ENCODE data around the gene ANTXRL. TPM values are rescaled to one million over a fixed set of nuclear protein-coding genes. Genes with fewer than 3 reads are reported as not detected.
"Not testable (repeated sequence)": the region's sequence is repeated elsewhere in the genome, so short reads cannot be mapped to it uniquely, and the experiment has no call there.

Gene ANTXRL
- total and polyA plus RNA-seq, 7 donors = 0.06 TPM; not detected in 6

GRCh38 chr10:46267132-46267985 is 19.4 kb upstream of the ANTXRL start:
- ATAC-seq (no peak), DNase-seq (no peak)
- Histone ChIP-seq H3K36me3 (ENCODE audit: insufficient read depth in 1 of 2, low read depth in 1 of 2) (no peaks in the 10 kb centered on the region), H3K9me3 (no peaks in the 10 kb centered on the region), H3K27ac (no peak overlapping the region), H3K4me3 (no peak overlapping the region), H3K4me1 (no peaks in the 10 kb centered on the region), H3K27me3 (ENCODE audit: insufficient read depth in 3 of 3, low read length in 2 of 3) (no peaks in the 10 kb centered on the region)
- 80 to 86% (median 86%) methylated on average over 10 of the region's 10 CpGs for WGBS, 3 donors
- TF ChIP-seq CTCF (IDR thresholded peaks at IDR 0.05) = no peak
- intact Hi-C loops (cut with DNase I) = no loop called here

- intact Hi-C loops (cut with DNase I) = no loop called here
- Histone ChIP-seq H3K27me3 (ENCODE audit: insufficient read depth in 3 of 3, low read length in 2 of 3) (no peaks in the 10 kb centered on the region), H3K36me3 (ENCODE audit: insufficient read depth in 1 of 2, low read depth in 1 of 2) (no peaks in the 10 kb centered on the region), H3K9me3 (no peaks in the 10 kb centered on the region), H3K27ac (no peak overlapping the region), H3K4me1 (no peaks in the 10 kb centered on the region), H3K4me3 (no peak overlapping the region)
- 62 to 85% (median 65%) methylated on average over 9 to 10 of the region's 10 CpGs for WGBS, 3 donors
- ATAC-seq (no peak), DNase-seq (no peak)
- no peak for TF ChIP-seq CTCF (IDR thresholded peaks at IDR 0.05)
Observed at GRCh38 chr10:46268076-46268881, 18.5 kb upstream of the ANTXRL start.

GRCh38 chr10:46269554-46270053 is 17.2 kb upstream of the ANTXRL start:
- H3K27me3 ChIP-seq (ENCODE audit: insufficient read depth in 3 of 3, low read length in 2 of 3); H3K27ac ChIP-seq; intact Hi-C loops (cut with DNase I); DNase-seq; H3K4me3 ChIP-seq; H3K4me1 ChIP-seq; ATAC-seq; H3K9me3 ChIP-seq; H3K36me3 ChIP-seq (ENCODE audit: insufficient read depth in 1 of 2, low read depth in 1 of 2): not testable (repeated sequence)
- WGBS, 3 donors = 75 to 86% (median 82%) methylated on average over 3 of the region's 3 CpGs

GRCh38 chr10:46270086-46270811 is 16.5 kb upstream of the ANTXRL start:
- H3K4me1 ChIP-seq = no peaks in the 10 kb centered on the region
- ATAC-seq = no peak
- no peak overlapping the region for H3K27ac ChIP-seq
- WGBS, 3 donors = 77 to 93% (median 83%) methylated on average over 5 to 7 of the region's 7 CpGs
- no peak overlapping the region for H3K4me3 ChIP-seq
- H3K36me3 ChIP-seq (ENCODE audit: insufficient read depth in 1 of 2, low read depth in 1 of 2) = no peaks in the 10 kb centered on the region
- intact Hi-C loops (cut with DNase I) = no loop called here
- H3K9me3 ChIP-seq = no peaks in the 10 kb centered on the region
- H3K27me3 ChIP-seq (ENCODE audit: insufficient read depth in 3 of 3, low read length in 2 of 3) = no peaks in the 10 kb centered on the region
- TF ChIP-seq CTCF (IDR thresholded peaks at IDR 0.05) = no peak
- no peak for DNase-seq

- intact Hi-C loops (cut with DNase I); H3K4me1 ChIP-seq; ATAC-seq; DNase-seq; H3K27ac ChIP-seq; H3K4me3 ChIP-seq; H3K27me3 ChIP-seq (ENCODE audit: insufficient read depth in 3 of 3, low read length in 2 of 3); H3K36me3 ChIP-seq (ENCODE audit: insufficient read depth in 1 of 2, low read depth in 1 of 2); H3K9me3 ChIP-seq: not testable (repeated sequence)
- 89 to 91% (median 90%) methylated on average over 7 of the region's 7 CpGs for WGBS, 3 donors
Observed at GRCh38 chr10:46270963-46271530, 15.8 kb upstream of the ANTXRL start.

GRCh38 chr10:46271795-46272499 is 14.8 kb upstream of the ANTXRL start:
- H3K36me3 ChIP-seq (ENCODE audit: insufficient read depth in 1 of 2, low read depth in 1 of 2); H3K9me3 ChIP-seq; H3K4me3 ChIP-seq; DNase-seq; intact Hi-C loops (cut with DNase I); H3K27ac ChIP-seq; H3K27me3 ChIP-seq (ENCODE audit: insufficient read depth in 3 of 3, low read length in 2 of 3); ATAC-seq; H3K4me1 ChIP-seq: not testable (repeated sequence)
- 33 to 70% (median 49%) methylated on average over 3 to 4 of the region's 4 CpGs for WGBS, 3 donors
